BE2C (cell line): ENCODE measurements around the gene KIFC3.
"Not testable (repeated sequence)": the region's sequence is repeated elsewhere in the genome, so short reads cannot be mapped to it uniquely, and the experiment has no call there.

Source experiments
- DNase-seq: peaks from one replicate; pipeline ENCODE4 v3.0.0-alpha.2; 2020
- H3K27me3 ChIP-seq: fragments of 250-450 bp; sonication (Bioruptor Pico); 2 replicates; pipeline ENCODE4 v1.5.1; 2020; ENCODE audit warnings: mild to moderate bottlenecking
- H3K36me3 ChIP-seq: fragments of 250-450 bp; sonication (Bioruptor Pico); 2 replicates; pipeline ENCODE4 v1.5.1; 2020; ENCODE audit warnings: mild to moderate bottlenecking
- H3K4me1 ChIP-seq: fragments of 250-450 bp; sonication (Bioruptor Pico); 2 replicates; pipeline ENCODE4 v1.5.1; 2020
- H3K4me3 ChIP-seq: 2 replicates; pipeline ENCODE4 v1.5.1; 2011; ENCODE audit warnings: low read depth, low read length
- H3K9me3 ChIP-seq: fragments of 250-450 bp; sonication (Bioruptor Pico); 2 replicates; pipeline ENCODE4 v1.5.1; 2020
- CTCF ChIP-seq: IDR thresholded peaks from 2 replicates; pipeline ENCODE4 v1.5.1; 2012; ENCODE audit warnings: mild to moderate bottlenecking, low read depth, low read length

Gene KIFC3

DNA sequence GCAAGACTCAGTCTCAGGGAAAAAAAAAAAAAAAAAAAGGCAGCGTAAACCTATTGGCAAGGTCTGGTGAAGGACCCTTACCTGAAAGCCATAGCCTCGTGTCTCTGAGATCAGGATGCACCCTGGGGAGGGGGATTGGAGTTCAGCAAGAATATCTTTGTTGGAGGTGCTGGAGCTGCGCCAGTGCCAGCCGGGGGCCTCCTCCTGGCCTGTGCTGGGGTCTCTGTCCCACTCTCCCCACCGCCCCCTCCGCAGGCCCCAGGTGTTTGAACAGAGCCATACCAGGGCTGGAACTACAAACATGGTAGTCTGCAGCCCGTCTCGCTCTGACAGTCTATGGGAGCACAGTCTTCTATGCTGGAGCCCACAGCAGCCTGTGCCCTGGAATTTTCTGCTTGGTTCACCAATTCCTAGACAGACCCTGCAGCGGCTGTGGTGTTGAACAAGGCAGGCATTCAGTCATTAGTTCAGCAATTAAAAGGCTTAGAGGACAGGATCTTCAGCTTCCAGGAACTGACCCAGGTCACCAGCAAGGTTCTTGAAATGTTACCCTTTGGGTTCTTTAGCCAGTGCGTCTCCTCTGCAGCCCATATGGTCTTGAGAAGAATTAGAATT, 42.2 kb upstream of the KIFC3 start:
- Histone ChIP-seq H3K4me1 (no peaks in the 10 kb centered on the region), H3K4me3 (no peak overlapping the region), H3K27me3 (no peaks in the 10 kb centered on the region), H3K9me3 (no peaks in the 10 kb centered on the region), H3K36me3 (no peaks in the 10 kb centered on the region)
- no peak for TF ChIP-seq CTCF
- DNase-seq: no peak

DNA sequence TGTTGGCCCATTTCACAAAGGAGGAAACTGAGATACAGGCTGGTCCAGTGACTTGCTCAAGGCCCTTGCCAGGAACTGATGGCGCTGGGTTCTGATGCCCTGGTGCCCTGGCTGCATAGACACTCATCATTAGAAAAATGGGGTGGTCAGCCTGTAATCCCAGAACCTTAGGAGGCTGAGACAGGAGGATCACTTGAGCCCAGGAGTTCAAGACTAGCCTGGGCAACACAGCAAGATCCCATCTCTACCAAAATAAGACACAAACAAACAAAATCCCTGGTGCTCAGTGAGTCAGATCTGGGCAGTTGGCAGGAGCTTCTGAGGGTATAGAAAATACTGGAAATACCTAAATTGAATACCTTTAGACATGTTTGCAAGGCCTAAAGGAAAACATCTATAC, 41.1 kb upstream of the KIFC3 start:
- TF ChIP-seq CTCF: no peak
- no peaks in the 10 kb centered on the region for H3K27me3 ChIP-seq
- no peak overlapping the region for H3K4me3 ChIP-seq
- DNase-seq: no peak
- H3K4me1 ChIP-seq: no peaks in the 10 kb centered on the region
- H3K9me3 ChIP-seq: no peaks in the 10 kb centered on the region
- H3K36me3 ChIP-seq: no peaks in the 10 kb centered on the region

DNA sequence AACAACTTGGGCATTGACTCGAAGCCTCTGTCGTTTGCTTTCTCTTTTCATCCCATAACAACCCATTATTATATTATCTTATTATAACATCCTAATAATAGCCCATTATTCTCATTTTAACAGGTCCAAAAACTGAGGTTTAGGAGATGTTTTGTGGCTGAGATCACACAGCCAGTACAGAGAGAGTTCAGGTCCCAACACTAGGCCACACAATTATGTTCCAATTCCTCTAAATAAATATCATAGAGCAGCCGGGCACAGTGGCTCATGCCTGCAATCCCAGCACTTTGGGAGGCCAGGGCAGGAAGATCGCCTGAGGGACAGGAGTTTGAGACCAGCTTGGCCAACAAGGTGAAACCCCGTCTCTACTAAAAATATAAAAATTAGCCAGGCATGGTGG, 40.3 kb upstream of the KIFC3 start:
- DNase-seq: no peak
- H3K4me3 ChIP-seq: no peak overlapping the region
- no peaks in the 10 kb centered on the region for H3K9me3 ChIP-seq
- no peaks in the 10 kb centered on the region for H3K27me3 ChIP-seq
- H3K36me3 ChIP-seq: no peaks in the 10 kb centered on the region
- no peak for TF ChIP-seq CTCF
- H3K4me1 ChIP-seq: no peaks in the 10 kb centered on the region

GRCh38 chr16:57840833-57841232, 38.5 kb upstream of the KIFC3 start:
- Histone ChIP-seq H3K27me3 (no peaks in the 10 kb centered on the region), H3K9me3 (no peaks in the 10 kb centered on the region), H3K4me1 (no peaks in the 10 kb centered on the region), H3K4me3 (no peak overlapping the region), H3K36me3 (no peaks in the 10 kb centered on the region)
- no peak for DNase-seq
- no peak for TF ChIP-seq CTCF

GRCh38 chr16:57838161-57838560, 35.9 kb upstream of the KIFC3 start:
- TF ChIP-seq CTCF: no peak
- DNase-seq: no peak
- H3K9me3 ChIP-seq: no peaks in the 10 kb centered on the region
- no peaks in the 10 kb centered on the region for H3K36me3 ChIP-seq
- H3K27me3 ChIP-seq: no peaks in the 10 kb centered on the region
- no peak overlapping the region for H3K4me3 ChIP-seq
- no peaks in the 10 kb centered on the region for H3K4me1 ChIP-seq

GRCh38 chr16:57837305-57838125, 35.2 kb upstream of the KIFC3 start:
- Histone ChIP-seq H3K36me3 (no peaks in the 10 kb centered on the region), H3K4me3 (no peak overlapping the region), H3K27me3 (no peaks in the 10 kb centered on the region), H3K4me1 (no peaks in the 10 kb centered on the region), H3K9me3 (no peaks in the 10 kb centered on the region)
- no peak for DNase-seq
- no peak for TF ChIP-seq CTCF

DNA sequence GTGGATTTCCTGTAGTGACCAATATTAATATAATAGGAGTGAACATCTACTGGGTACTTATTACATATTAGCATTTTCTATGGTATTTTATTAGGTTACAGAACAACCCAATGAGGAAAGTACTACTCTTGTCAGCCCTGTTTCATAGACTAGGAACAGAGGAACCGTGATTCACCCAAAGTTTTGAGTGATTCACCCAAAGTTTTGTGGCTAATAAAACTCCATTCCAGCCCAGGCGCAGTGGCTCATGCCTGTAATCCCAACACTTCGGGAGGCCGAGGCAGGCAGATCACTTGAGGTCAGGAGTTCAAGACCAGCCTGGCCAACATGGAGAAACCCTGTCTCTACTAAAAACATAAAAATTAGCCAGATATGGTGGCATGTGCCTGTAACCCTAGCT, 33.1 kb upstream of the KIFC3 start:
- not testable (repeated sequence) for H3K4me3 ChIP-seq, DNase-seq, H3K4me1 ChIP-seq, H3K9me3 ChIP-seq, H3K27me3 ChIP-seq, H3K36me3 ChIP-seq
